ENCODE measurements around the gene TEN1.

Gene TEN1

GRCh38 chr17:76007850-76008165 is 28.8 kb downstream of the TEN1 start:
- DNase-seq, result no peak

GRCh38 chr17:76008208-76008607 is 29.2 kb downstream of the TEN1 start:
- DNase-seq, result no peak

GRCh38 chr17:76008630-76009425 is 29.8 kb downstream of the TEN1 start:
- no peak for DNase-seq

- no peak for DNase-seq
These were observed 30.4 kb downstream of the TEN1 start for GRCh38 chr17:76009447-76009846.

- DNase-seq, result no peak
These were observed 31.1 kb downstream of the TEN1 start for GRCh38 chr17:76009969-76010661.

GRCh38 chr17:76011951-76012350 is 32.9 kb downstream of the TEN1 start:
- no peak for DNase-seq

GRCh38 chr17:76013377-76013932 is 34.4 kb downstream of the TEN1 start:
- DNase-seq, result no peak

GRCh38 chr17:76014100-76014924 is 35.3 kb downstream of the TEN1 start:
- DNase-seq, result no peak

- no peak for DNase-seq
These were observed 35.9 kb downstream of the TEN1 start for GRCh38 chr17:76014925-76015261.

- no peak for DNase-seq
These were observed 38.7 kb downstream of the TEN1 start for GRCh38 chr17:76017481-76018339.

- no peak for DNase-seq
These were observed 39.3 kb downstream of the TEN1 start for GRCh38 chr17:76018340-76018680.

- no peak for DNase-seq
These were observed 39.8 kb downstream of the TEN1 start for GRCh38 chr17:76018801-76019200.

GRCh38 chr17:76019833-76020467 is 40.9 kb downstream of the TEN1 start:
- DNase-seq, result no peak

- DNase-seq, result no peak
These were observed 43.2 kb downstream of the TEN1 start for GRCh38 chr17:76022285-76022684.

- DNase-seq, result no peak
These were observed 44.2 kb downstream of the TEN1 start for GRCh38 chr17:76022973-76023899.

- no peak for DNase-seq
These were observed 44.8 kb downstream of the TEN1 start for GRCh38 chr17:76023900-76024237.

GRCh38 chr17:76024353-76024752 is 45.3 kb downstream of the TEN1 start:
- no peak for DNase-seq

GRCh38 chr17:76025294-76025693 is 46.3 kb downstream of the TEN1 start:
- DNase-seq, result no peak

GRCh38 chr17:76026714-76027158 is 47.7 kb downstream of the TEN1 start:
- no peak for DNase-seq

GRCh38 chr17:76027159-76027839 is 48.3 kb downstream of the TEN1 start, which contains the start of gene EVPL:
Gene EVPL, minus strand, starts transcription at chr17:76027306. Its CDS starts 108 bp downstream, at chr17:76027198.
- no peak for DNase-seq
